Aorta (tissue), 5 donors: ENCODE results near the gene ARHGEF40. TPM values are rescaled to one million over a fixed set of nuclear protein-coding genes. Genes with fewer than 3 reads are reported as not detected.

Experiments used
- ATAC-seq: fragments of 200-7000 bp; cut with Tn5 transposase; one replicate; pipeline ENCODE4 v1.9.1; 2022; ENCODE audit warnings: moderate library complexity; ENCODE audit not compliant: low FRiP score
- DNase-seq, 2 donors: peaks; one replicate each; pipeline ENCODE4 v3.0.0-alpha.2; 2020
- H3K27ac ChIP-seq, 2 donors: one replicate each; pipeline ENCODE4 v1.5.1; 2013; ENCODE audit warnings: low read length in 2 of 2, mild to moderate bottlenecking in 2 of 2, moderate library complexity in 2 of 2, control low read depth in 1 of 2, inconsistent platforms in 1 of 2, low read depth in 1 of 2
- H3K27me3 ChIP-seq, 2 donors: one replicate each; pipeline ENCODE4 v1.6.1; 2013; ENCODE audit warnings: control low read depth in 1 of 2, low read length in 1 of 2, mild to moderate bottlenecking in 1 of 2, moderate library complexity in 1 of 2; ENCODE audit not compliant: insufficient read depth in 2 of 2, control insufficient read depth in 1 of 2
- H3K36me3 ChIP-seq, 2 donors: one replicate each; pipeline ENCODE4 v1.6.1; 2013; ENCODE audit warnings: control low read depth in 1 of 2, low read length in 1 of 2, mild to moderate bottlenecking in 1 of 2; ENCODE audit not compliant: insufficient read depth in 2 of 2, control insufficient read depth in 1 of 2
- H3K4me1 ChIP-seq, 2 donors: one replicate each; pipeline ENCODE4 v1.6.1; 2013; ENCODE audit warnings: low read length in 2 of 2, control low read depth in 1 of 2, mild to moderate bottlenecking in 1 of 2, moderate library complexity in 1 of 2; ENCODE audit not compliant: insufficient read depth in 2 of 2, control insufficient read depth in 1 of 2
- H3K4me3 ChIP-seq, 2 donors: one replicate each; pipeline ENCODE4 v1.5.1; 2013; ENCODE audit warnings: low read length in 2 of 2, control low read depth in 1 of 2, mild to moderate bottlenecking in 1 of 2
- H3K9me3 ChIP-seq: one replicate; pipeline ENCODE4 v1.6.1; 2013; ENCODE audit warnings: mild to moderate bottlenecking, low read length; ENCODE audit not compliant: control insufficient read depth
- WGBS, 2 donors: extraction: QIAGEN DNeasy Blood & Tissue Kit; methylation state at CpG; one replicate each; pipeline ENCODE4 v1.1.7; 2013; 5-methylcytosine and 5-hydroxymethylcytosine counted together
- intact Hi-C, 2 donors: fragments of 100-400 bp; cut with DNase I; formaldehyde crosslinking; loops; one replicate each; pipeline versions ENCODE4 v1.14.2 to v1.15.0; 2022
- polyA plus RNA-seq, 2 donors: library from polyadenylated mRNA; stranded (reverse); fragments of 200-250 nt; gene quantifications; one replicate each; pipeline ENCODE4 v1.2.3, GENCODE V29; 2013
- total RNA-seq, 2 donors: library from RNA; stranded (reverse); fragmentation: NEBNext Ultra II Directional; extraction: Animal tissue kit (Norgen Biotek cat#: 25700); gene quantifications; one replicate each; pipeline ENCODE4 v1.2.1, GENCODE V29; 2021
- donor health status: healthy with polysubstance abuse.
- donor health status: Bipolar disorder and iron deficiency.
- donor health status: DM: no; HTN: no; CAD: no.
- donor health status: DM: no; HTN: no; CAD: no.
- donor health status: DM: yes; HTN: yes; CAD: no.

The ARHGEF40 gene
- total and polyA plus RNA-seq, 4 donors, result 5.4 to 68.3 (median 32.4) TPM

GRCh38 chr14:21026274-21026987 is 43.7 kb upstream of the ARHGEF40 start:
- intact Hi-C loops, result loop anchor here in 1 of 2 donors (5.0 kb wide), 1 partner anchor 66 kb away; no protein-coding TSS in a partner anchor
- 32 to 37% methylated on average over 7 of the region's 7 CpGs for whole genome bisulfite sequencing, 2 donors
- H3K36me3 ChIP-seq, result no peaks in the 10 kb centered on the region
- peak overlapping the region; percentile 62 to 74 for H3K27ac ChIP-seq
- H3K4me3 ChIP-seq, result no peak overlapping the region
- no peaks in the 10 kb centered on the region for H3K9me3 ChIP-seq
- no peaks in the 10 kb centered on the region for H3K27me3 ChIP-seq
- H3K4me1 ChIP-seq, result peaks cover 0 to 3% of the 10 kb centered on the region in 2 donors
- no peak for DNase-seq
- no peak for ATAC-seq

DNA sequence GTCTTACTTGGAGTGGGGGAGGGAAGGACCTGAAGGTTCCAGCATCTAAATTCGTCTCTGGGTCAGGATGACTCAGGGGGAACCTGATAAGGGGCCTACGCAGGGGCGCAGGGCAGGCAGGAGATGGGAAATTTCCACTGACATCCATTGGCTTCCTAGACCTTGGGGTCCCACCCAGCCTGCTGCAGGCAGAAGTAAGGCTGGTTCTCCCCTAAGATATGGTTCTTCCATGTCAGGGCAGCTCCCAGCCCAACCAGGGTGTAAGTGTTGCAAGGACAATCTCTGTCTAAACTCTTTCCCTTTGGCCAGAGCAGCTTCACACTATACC is 43.2 kb upstream of the ARHGEF40 start:
- DNase-seq (no peak), ATAC-seq (no peak)
- H3K27me3 ChIP-seq, result no peaks in the 10 kb centered on the region
- H3K36me3 ChIP-seq, result no peaks in the 10 kb centered on the region
- H3K27ac ChIP-seq, result peak overlapping the region; percentile 58 to 62
- no peak overlapping the region for H3K4me3 ChIP-seq
- H3K4me1 ChIP-seq, result peaks cover 0 to 3% of the 10 kb centered on the region in 2 donors
- no peaks in the 10 kb centered on the region for H3K9me3 ChIP-seq
- intact Hi-C loops, result loop anchor here in 1 of 2 donors (5.0 kb wide), 1 partner anchor 65 kb away; no protein-coding TSS in a partner anchor
- 4 to 10% methylated on average over 3 of the region's 3 CpGs for WGBS, 2 donors

GRCh38 chr14:21029917-21030316 is 40.2 kb upstream of the ARHGEF40 start, which contains the start of gene TPPP2:
Gene TPPP2 (plus strand): TSS chr14:21030217. CDS start chr14:21030582, 365 bp downstream.
- Histone ChIP-seq H3K27me3 (no peaks in the 10 kb centered on the region), H3K4me1 (peaks cover 0 to 3% of the 10 kb centered on the region in 2 donors), H3K36me3 (no peaks in the 10 kb centered on the region), H3K9me3 (no peaks in the 10 kb centered on the region), H3K27ac (no peak within 1 kb of the TSS), H3K4me3 (no peak within 1 kb of the TSS)
- intact Hi-C loops, result loop anchor here in 1 of 2 donors (5.0 kb wide), 1 partner anchor 62 kb away; no protein-coding TSS in a partner anchor
- DNase-seq, result no peak
- no peak for ATAC-seq
- WGBS, 2 donors, result 95 to 96% methylated on average over 5 of the region's 5 CpGs

- ATAC-seq, result no peak
- Histone ChIP-seq H3K27ac (no peak overlapping the region), H3K36me3 (no peaks in the 10 kb centered on the region), H3K27me3 (no peaks in the 10 kb centered on the region), H3K4me1 (peaks cover 0 to 3% of the 10 kb centered on the region in 2 donors), H3K9me3 (no peaks in the 10 kb centered on the region), H3K4me3 (no peak overlapping the region)
- no peak for DNase-seq
- 84 to 86% methylated on average over 12 of the region's 12 CpGs for WGBS, 2 donors
- intact Hi-C loops, result no loop called here
Measured at GRCh38 chr14:21030531-21030930, 39.6 kb upstream of the ARHGEF40 start.

DNA sequence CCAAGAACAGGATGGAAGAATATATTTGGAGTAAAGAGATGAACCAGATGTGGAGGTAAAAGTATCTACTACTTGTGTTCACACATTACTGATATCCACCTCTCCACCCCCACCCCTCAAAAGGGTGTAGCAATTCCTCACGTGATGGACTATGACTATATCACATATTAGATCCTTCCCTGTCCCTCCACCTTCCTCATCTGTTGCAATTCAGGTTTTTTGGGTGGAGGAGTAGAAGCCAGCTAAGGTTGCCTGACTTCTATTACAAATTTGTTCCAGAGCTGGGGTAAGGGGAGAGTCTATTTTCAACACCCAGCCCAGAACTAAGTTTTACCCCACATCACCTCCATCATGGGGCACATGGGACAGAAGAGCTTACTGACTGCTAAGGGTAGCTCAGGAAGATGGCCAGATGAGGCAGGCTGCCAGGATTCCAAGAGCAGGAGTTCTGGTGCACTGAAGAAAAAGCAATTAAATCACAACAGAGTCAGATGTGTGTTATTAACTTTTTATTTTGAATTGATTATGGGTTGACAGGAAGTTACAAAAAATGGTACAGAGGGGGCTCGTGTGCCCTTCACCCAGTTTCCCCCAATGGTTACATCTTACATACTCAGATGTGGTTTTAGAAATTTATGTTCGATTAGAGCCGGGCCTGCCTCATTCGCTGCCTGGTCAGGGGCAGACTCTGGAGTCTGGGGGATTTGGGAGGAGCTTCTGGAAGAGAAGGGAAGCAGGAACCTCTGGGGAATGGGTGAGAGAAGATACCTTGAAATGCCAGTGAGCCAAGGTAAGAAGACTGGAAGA is 37.6 kb upstream of the ARHGEF40 start:
- H3K9me3 ChIP-seq, result no peaks in the 10 kb centered on the region
- DNase-seq (no peak), ATAC-seq (no peak)
- no peak overlapping the region for H3K27ac ChIP-seq
- 87 to 88% methylated on average over 5 of the region's 5 CpGs for WGBS, 2 donors
- H3K4me3 ChIP-seq, result no peak overlapping the region
- intact Hi-C loops, result no loop called here
- no peaks in the 10 kb centered on the region for H3K27me3 ChIP-seq
- H3K36me3 ChIP-seq, result no peaks in the 10 kb centered on the region
- no peaks in the 10 kb centered on the region for H3K4me1 ChIP-seq

GRCh38 chr14:21033133-21033698 is 36.9 kb upstream of the ARHGEF40 start:
- DNase-seq (no peak), ATAC-seq (no peak)
- Histone ChIP-seq H3K27ac (no peak overlapping the region), H3K4me3 (no peak overlapping the region), H3K4me1 (no peaks in the 10 kb centered on the region), H3K9me3 (no peaks in the 10 kb centered on the region), H3K36me3 (no peaks in the 10 kb centered on the region), H3K27me3 (no peaks in the 10 kb centered on the region)
- intact Hi-C loops, result no loop called here
- 82 to 83% methylated on average over 4 of the region's 4 CpGs for WGBS, 2 donors

DNA sequence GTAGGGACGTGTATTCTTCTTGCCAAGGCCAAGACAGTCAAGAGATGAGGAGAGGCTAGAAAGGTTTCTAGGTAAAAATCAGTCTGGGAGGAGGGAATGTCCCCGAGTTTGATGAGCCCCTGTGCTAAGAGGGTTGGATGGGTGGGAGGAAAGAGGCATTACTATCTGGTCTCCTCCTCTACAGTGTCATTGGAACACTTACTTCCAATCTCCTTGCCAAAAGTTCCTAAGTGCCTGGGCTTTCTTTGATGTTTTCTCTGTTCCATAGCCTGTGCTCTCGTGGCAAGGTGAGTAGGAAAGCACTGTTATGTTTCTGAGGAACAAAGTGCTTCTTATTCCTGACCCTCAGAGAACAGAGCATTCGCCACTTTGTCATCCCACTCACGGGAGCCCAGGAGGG is 35.4 kb upstream of the ARHGEF40 start, which contains the start of gene RNASE13:
TSS of gene RNASE13 (minus strand) at position 101 of the 400 bp plus-strand sequence. CDS start 519 bp downstream, outside the sequence.
- WGBS, 2 donors, result 83% methylated on average over 5 of the region's 5 CpGs
- Histone ChIP-seq H3K27me3 (no peaks in the 10 kb centered on the region), H3K9me3 (no peaks in the 10 kb centered on the region), H3K36me3 (no peaks in the 10 kb centered on the region), H3K4me3 (no peak within 1 kb of the TSS), H3K4me1 (no peaks in the 10 kb centered on the region), H3K27ac (no peak within 1 kb of the TSS)
- intact Hi-C loops, result no loop called here
- no peak for ATAC-seq
- no peak for DNase-seq

GRCh38 chr14:21036751-21037150 is 33.4 kb upstream of the ARHGEF40 start:
- no peak overlapping the region for H3K4me3 ChIP-seq
- H3K9me3 ChIP-seq, result no peaks in the 10 kb centered on the region
- no peaks in the 10 kb centered on the region for H3K4me1 ChIP-seq
- DNase-seq, result no peak
- H3K27me3 ChIP-seq, result no peaks in the 10 kb centered on the region
- no peaks in the 10 kb centered on the region for H3K36me3 ChIP-seq
- no peak for ATAC-seq
- no peak overlapping the region for H3K27ac ChIP-seq
- intact Hi-C loops, result no loop called here
- WGBS, 2 donors, result 93 to 98% methylated on average over 7 of the region's 7 CpGs
